Measurements from ENCODE around the gene VANGL2.
A peak's percentile ranks its signal among the peaks of the same experiment; 100 is the strongest.

Gene VANGL2

GRCh38 chr1:160400223-160400645 lies at the start of gene VANGL2:
Gene VANGL2, plus strand, starts transcription at chr1:160400564. Its CDS starts 15,274 bp downstream, at chr1:160415838.
- DNase-seq, result peak; percentile 56 to 66

GRCh38 chr1:160351629-160352028 lies 48.7 kb upstream of the VANGL2 start:
- no peak for DNase-seq

- DNase-seq, result no peak
Measured at GRCh38 chr1:160352555-160352954, 47.8 kb upstream of the VANGL2 start.

- no peak for DNase-seq
Measured at GRCh38 chr1:160353223-160353622, 47.1 kb upstream of the VANGL2 start.

DNA sequence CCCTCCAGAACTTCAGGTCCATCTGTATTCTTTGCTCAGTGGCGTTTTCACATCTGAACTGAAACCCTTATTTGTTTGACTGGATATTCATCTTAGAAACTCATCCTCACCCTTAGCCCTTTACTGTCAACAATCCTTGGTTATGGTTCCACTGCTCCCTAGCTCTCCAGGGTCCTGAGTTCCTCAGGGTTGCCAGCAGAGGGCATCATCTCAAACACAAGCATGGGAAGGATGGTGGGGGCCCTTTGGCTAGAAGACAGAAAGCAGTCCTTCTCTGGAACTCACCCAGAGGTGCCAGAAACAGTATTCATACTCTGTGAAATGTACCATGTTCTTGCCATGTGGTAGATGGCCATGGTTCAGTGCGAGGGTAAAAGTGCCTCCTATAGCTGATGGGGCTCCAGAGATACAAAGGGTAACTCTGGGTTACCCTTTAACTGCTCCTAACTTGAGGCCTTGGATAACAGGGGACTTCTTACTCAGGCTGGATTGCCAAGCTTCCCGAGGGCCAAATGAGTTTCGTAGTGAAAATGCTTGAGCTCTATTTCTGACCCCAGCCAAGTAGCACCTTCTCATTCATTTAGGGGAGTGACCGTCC lies 45.9 kb upstream of the VANGL2 start:
- no peak for DNase-seq

GRCh38 chr1:160357286-160358002 lies 42.9 kb upstream of the VANGL2 start:
- no peak for DNase-seq

DNA sequence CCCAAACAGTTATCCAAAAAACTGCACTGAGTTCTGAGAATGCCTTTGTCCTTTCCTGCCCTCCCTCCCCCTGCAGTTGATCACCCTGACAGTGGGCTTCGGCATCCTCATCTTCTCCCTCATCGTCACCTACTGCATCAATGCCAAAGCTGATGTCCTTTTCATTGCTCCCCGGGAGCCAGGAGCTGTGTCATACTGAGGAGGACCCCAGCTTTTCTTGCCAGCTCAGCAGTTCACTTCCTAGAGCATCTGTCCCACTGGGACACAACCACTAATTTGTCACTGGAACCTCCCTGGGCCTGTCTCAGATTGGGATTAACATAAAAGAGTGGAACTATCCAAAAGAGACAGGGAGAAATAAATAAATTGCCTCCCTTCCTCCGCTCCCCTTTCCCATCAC lies 42.3 kb upstream of the VANGL2 start:
- DNase-seq, result no peak

DNA sequence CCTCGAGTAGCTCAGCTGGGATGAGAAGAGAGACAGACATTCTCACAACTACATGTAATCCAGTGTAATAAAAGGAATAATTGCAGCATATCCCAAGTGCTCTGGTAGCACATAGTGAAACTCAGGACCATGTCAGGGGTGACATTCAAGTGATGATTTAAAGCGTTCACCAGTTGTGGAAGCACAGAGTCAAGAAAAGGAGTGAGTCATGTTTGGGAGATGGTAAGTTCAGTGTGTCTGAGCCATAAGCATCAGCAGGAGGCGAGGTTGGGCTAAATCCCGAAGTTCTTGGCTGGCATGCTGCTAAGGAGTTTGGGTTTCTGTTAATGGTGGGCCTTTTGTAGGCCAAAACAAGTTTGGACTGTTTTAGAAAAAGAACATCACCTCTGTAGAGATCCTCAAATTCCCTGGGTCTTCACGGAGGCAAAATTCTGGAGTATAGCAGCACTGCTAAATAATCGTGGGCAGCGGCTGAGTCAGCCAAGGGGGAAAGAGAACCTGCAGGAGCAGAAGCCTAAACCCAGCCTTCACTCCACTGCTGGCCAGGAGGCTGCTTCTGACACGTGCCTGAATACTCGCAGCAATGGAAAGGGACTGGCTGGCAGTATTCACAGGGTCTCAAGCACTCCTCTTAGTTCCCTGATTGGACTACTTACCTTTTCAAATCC lies 40.7 kb upstream of the VANGL2 start:
- no peak for DNase-seq

DNA sequence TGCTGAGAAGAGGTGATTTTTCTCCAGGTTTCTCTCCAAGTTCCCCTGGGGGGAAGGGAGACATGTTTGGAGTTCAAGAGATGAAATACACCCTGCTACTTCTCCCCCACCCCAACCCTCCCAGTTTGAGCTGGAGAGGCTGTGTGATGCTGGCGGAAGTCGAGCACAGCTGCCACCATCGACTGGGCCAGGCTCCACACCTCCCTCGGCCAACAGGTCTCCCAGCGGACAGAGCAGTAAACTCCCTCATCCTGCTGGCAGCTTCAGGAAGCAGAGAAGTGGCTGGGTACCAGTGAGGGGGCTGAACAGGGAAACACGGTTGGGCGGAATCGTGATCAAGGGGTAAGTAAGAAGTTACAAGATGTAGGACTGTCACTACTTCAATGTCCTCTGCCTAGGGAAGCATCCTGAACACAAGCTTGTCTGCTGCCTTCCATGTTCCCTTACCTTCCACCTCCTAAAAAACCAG lies 40.1 kb upstream of the VANGL2 start:
- DNase-seq, result no peak

DNA sequence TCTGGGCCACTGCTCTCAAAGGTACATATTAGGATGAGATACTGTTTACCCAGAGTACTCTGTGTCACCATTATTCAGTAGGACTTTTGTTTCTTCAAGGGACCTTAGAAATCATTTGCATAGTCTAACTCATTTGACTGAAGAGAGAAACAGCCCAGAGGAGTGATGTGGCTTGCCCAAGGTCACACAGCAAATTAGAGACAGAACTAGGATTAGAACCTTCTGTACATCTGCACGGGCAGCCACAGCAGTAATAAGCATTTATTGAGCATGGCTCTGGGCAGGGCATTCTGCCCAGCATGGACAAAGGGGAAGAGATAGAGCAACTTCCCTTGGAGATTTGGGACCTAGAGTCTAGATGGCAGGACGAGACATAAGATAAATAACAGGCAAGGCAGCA lies 39.2 kb upstream of the VANGL2 start:
- DNase-seq, result no peak

- no peak for DNase-seq
Measured at GRCh38 chr1:160361814-160362167, 38.6 kb upstream of the VANGL2 start.

DNA sequence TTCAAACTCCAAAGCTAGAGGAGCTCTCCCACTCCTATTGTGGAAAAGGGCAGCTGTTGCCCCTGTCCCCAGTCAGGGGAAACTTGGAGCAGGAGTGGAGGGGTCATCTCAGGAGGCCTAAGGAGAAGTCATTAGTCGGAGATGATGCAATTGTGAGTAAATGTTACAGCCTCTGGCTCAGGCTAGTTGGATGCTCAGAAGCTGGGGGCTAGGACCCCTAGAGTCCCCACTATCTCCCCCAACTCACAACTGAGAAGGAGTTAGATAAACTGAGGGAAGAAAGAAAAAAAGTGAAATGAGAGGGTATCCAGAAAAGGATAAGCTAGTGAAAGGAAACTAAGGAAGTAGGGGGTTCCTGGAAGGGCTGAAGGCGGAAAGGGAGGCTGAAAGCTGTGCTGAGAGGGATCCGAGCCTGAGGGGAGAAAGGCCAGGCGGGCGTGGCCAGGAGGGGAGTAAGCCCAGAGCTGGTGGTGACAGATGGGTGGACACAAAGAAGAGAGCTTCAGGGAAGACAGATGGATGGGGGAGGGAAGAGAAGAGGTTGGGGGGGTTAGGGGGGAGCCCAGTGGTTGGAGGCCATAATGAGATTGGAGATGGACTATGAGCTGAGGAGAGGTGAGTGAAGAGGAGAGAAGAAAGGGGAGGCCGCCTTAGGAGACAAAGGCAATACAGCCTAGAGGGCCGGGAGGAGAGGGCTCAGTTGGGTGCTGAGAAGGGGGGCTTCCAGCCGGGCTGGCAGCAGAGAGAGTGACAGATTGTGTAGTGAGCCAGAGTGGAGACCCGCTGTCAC lies 38.0 kb upstream of the VANGL2 start:
- no peak for DNase-seq

DNA sequence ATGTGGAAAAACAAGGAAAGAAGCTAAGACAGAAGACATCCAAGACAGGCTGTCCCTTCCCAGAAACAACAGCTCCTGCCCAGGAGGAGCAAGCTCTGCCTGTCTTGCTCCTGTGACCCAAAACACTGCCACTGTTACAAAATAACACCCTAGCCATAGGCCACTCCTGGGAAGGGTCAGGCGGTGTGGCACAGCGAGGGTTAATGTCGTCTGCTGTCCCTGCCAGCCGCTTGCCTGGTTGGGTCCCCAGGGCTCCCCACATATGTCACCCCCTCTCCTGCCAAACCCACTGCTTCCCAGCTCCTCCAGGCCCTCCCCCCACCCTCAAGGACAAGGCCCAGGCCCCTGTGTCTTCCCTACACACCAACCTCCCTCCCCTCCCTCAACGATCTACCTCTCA lies 37.4 kb upstream of the VANGL2 start:
- DNase-seq, result no peak

GRCh38 chr1:160363951-160364735 lies 36.2 kb upstream of the VANGL2 start:
- DNase-seq, result no peak

DNA sequence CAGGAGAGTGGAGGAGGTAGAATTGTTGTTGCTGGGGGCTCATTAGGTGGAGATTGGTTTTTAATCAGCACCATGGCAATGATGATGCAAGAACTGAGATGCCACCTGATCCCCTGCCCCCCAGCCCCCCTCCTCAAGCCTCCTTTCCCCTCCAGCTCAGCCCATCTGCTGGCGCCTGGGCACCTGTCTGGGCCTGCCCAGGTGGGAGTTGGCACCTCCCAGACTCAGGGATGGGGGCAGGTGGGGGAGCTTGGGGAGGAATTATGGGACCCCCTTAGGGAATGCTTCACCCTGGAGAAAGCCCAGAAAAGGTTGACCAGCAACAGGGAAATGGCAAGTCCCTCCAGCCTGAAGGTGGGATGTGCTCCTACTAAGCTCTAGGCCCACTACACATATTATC lies 35.0 kb upstream of the VANGL2 start:
- DNase-seq, result no peak

- DNase-seq, result no peak
Measured at GRCh38 chr1:160366731-160367515, 33.4 kb upstream of the VANGL2 start, which contains the start of gene NHLH1. Gene NHLH1, plus strand, starts transcription at chr1:160367071. Its CDS starts 3,661 bp downstream, at chr1:160370732.

DNA sequence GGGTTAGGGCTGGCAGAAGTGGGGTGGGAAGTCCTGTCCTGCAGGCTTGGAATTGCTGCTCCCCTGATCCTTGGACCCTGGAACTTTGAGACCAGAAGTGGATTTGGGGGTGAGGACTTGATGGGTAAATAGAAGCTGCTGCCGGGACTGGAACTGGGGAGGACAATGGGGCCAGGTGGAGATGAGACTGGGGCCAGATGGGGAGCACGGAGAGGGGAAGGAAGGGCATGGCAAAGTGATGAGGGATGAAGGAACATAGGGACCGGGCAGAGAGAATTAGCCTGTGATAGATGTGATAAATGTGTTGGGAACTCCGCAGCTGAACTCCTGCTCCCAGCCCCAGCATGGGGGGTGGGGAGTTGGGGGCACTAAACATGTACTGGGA lies 32.9 kb upstream of the VANGL2 start:
- no peak for DNase-seq

DNA sequence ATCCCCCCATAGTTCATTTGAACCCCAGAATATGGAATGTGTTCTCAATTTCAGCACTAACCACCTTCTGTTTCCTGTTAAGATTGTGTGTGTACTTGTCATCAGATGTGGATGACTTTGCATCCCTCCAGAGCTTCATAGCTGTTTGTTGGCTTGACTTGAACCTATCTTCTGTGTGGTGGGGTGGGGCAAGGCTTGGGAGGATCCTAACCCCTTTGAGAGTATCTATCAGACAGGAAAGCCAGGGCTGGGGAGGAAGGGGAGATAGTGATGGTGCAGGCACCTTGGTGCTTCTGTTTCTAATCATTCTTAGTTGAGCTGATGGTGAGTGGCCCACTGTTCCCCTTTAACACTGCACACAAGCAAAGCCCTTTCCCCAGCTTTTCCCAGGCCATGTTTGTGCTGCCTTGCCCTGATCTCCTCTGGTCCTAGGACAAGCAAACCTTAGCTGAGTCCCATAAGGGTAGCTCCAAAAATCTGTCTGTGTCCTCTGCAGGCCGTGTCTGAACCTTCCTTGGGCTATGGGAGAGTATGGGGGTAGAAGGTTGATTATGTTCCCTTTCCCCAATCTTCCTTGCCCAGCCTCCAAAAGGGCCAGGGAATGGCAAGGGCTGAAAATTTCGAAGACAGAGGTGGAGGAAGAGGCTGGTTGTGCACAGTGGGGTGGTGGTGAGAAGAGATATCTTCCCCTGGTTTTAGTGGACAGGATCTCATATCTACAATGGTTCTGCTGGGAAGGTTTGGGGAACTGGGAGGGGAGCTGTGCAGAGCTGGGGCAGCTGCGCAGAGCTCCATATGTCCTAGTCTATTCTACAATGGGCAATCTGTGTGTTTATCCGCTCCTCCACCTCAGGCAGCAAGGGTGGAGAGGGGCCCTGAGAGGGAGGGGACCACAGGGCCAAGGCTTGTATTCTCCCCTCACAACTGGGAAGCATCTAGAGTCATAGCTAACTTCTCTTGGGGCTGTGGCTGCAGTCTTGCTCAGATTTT lies 32.1 kb upstream of the VANGL2 start:
- DNase-seq, result no peak

GRCh38 chr1:160369087-160369486 lies 31.3 kb upstream of the VANGL2 start:
- no peak for DNase-seq
